T47D (cell line): ENCODE results near the gene CKS1B.
"Not testable (repeated sequence)": the region's sequence is repeated elsewhere in the genome, so short reads cannot be mapped to it uniquely, and the experiment has no call there.

Experiments used
- DNase-seq, 2 experiments: peaks; one replicate each; pipeline versions ENCODE4 v3.0.0 to v3.0.0-alpha.2; 2011 to 2012; ENCODE audit warnings: low read depth in 1 of 2, low spot score in 1 of 2
- JUND ChIP-seq: IDR thresholded peaks from 2 replicates; pipeline ENCODE4 v1.6.1; 2012; ENCODE audit warnings: low read depth
- in situ Hi-C: cut with HindIII; loops from 2 replicates; pipeline ENCODE4 v1.10.0; 2016; ENCODE audit warnings: low sequenced_read_pairs, low pct_unique_long_range_greater_than_20kb

The CKS1B gene

GRCh38 chr1:154988058-154988954, 13.8 kb downstream of the CKS1B start:
- DNase-seq: peak in 1 of 2 experiments; percentile 41
- in situ Hi-C loops: no loop called here
- no peak for TF ChIP-seq JUND

DNA sequence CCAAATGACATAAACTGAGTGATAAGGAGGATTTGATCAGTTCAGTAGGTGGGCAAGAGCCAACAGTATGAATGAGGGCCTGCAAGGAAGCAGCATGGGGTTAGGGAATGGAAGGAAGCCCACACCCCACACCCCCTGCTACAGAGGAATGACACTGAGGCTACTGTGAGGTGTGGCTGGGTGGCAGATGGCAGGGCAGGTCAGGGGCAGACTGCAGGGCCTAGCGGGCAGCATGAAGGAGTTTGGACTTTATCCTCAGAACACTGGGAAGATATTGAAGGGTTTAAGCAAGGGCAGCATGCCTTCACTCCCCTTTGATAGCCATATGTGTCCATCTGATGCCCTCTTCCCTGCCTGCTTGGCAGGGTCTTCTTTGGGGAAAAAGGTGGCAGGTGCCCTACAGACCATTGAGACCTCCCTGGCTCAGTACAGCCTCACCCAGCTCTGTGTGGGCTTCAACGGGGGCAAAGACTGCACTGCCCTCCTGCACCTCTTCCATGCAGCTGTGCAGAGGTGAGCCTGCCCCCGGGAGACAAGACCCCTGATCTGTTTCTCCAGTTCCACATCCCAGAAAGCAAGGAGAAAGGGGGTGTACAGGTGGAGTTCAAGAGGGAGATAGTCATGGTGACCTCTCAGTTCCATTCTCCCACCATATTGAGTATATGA, 14.8 kb downstream of the CKS1B start:
- no peak for TF ChIP-seq JUND
- no peak for DNase-seq
- in situ Hi-C loops: no loop called here

- TF ChIP-seq JUND: no peak
- no peak for DNase-seq
- in situ Hi-C loops: no loop called here
These were observed 15.8 kb downstream of the CKS1B start for GRCh38 chr1:154990276-154990675.

DNA sequence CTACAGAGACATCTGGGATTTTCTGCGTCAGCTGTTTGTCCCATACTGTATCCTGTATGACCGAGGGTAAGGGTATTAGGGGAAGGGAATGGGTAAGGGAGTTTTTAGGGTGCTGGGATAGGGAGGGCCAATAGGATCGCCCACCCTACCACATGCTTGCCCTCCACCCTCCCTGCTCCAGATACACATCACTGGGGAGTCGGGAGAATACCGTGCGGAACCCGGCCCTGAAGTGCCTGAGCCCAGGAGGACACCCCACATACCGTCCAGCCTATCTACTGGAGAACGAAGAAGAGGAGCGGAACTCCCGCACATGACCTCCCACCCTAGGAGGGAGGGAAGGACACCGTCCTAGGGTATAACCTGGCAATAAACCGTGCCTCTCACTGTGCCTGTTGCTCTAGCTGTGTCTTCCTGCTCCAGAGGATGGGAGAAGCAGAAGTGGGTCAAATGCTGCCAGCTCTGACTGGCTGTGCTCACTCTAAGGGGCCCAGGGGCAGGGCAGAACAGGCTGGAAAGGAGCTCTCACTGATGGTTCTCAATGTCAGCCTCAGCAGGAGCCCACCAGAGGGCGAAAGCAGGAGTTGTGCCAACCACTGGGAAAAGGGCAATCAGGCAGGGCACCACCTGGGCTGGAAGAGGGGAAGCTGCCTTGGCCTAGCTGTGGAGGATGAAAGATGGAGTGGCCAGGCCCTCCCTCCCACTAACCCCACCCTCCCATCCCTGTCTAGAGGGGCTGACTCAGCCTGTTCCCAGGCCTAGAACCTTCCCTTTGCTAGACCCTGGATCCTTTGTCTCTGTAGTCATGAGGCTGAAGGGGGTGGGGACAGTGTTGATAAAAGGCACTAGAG, 18.5 kb downstream of the CKS1B start:
- in situ Hi-C loops: no loop called here
- no peak for TF ChIP-seq JUND
- DNase-seq: no peak

DNA sequence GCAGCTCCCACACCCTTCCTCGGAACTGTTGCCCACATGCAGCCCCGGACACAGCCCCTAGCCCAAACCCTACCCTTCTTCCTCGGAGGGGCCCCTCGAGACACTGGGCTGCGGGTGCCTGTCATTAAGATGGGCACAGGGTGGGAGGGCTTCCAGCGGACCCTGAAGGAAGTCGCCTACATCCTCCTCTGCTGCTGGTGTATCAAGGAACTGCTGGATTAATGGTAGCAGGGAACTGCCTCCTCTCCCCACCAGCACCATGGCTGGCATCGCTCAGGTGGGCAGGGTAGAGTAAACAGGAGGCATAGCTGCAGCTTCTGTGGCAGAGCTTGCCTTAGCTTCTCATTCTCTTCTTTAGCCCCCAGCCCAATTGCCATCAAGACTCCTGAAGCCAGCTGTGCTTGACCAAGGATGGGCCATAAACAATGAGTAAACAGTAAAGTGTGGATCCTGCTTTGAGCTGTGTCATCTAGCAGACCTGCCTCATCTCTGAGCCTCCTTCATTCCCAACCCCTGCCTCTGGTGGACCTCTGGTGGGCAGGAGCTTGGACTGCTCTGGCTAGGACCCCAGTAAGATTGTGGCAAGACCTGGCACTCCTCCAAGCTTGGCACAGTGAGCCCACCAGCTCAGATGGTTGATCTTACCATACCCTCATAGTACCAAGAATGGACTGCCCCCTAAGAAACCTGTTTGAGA, 19.2 kb downstream of the CKS1B start, which contains the start of gene LENEP:
Gene LENEP (plus strand): TSS at position 15 of the 697 bp plus-strand sequence. CDS start 22 bp downstream, at position 37.
- no peak for DNase-seq
- TF ChIP-seq JUND: no peak
- in situ Hi-C loops: no loop called here

GRCh38 chr1:154994269-154994587, 19.7 kb downstream of the CKS1B start:
- no peak for TF ChIP-seq JUND
- DNase-seq: no peak
- in situ Hi-C loops: no loop called here

GRCh38 chr1:154994591-154994990, 20.1 kb downstream of the CKS1B start:
- TF ChIP-seq JUND: no peak
- in situ Hi-C loops: no loop called here
- no peak for DNase-seq

DNA sequence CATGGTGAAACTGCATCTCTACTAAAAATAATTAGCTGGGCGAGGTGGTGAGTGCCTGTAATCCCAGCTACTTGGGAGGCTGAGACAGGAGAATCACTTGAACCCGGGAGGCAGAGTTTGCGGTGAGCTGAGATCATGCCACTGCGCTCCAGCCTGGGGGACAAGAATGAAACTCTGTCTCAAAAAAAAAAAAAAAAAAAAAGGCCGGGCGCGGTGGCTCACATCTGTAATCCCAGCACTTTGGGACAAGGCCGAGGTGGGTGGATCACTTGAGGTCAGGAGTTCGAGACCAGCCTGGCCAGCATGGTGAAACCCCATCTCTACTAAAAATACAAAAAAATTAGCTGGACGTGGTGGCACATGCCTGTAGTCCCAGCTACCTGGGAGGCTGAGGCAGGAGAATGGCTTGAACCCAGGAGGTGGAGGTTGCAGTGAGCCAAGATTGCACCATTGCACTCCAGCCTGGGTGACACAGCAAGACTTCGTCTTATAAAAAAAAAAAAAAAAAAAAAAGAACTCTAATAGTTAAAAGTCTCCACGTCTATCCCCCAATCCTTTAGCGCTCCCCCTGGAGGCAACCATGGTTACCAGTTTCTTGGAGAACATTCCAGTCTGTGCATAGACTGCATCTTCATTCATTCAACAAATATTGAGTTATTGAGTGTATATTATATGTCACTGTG, 21.0 kb downstream of the CKS1B start:
- in situ Hi-C loops: not testable (repeated sequence)
- peak in 1 of 2 experiments; percentile 84 for DNase-seq

DNA sequence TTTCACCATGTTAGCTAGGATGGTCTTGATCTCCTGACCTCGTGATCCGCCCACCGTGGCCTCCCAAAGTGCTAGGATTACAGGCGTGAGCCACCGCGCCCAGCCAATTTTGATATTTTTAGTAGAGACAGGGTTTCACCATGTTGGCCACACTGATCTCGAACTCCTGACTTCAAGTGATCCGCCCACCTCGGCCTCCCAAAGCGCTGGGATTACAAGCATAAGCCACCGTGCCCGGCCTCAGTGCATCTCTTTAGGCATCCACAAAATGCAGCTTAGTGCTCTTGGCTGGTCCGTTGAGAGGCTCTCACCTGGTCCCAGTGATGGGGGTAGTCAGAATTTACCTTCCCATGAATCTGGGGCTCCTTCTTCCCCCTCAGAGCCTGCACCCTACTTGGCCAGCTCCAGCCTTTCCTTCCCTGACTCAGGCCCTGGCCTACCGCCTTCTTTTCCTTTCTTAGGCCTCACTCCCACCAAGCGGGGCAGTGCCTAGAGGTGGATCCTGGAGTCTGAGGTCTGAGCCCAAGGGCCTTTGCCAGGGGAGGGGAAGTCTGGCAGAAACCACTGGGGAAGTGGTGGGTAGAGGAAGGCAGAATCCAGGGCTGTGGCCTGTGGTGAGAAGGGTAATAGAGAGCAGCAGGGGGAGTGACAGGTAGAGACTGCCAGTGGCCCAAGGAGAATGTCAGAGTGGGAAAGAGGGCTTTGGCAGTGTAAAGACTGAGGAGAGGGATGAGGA, 22.7 kb downstream of the CKS1B start:
- in situ Hi-C loops: no loop called here
- no peak for TF ChIP-seq JUND
- no peak for DNase-seq

DNA sequence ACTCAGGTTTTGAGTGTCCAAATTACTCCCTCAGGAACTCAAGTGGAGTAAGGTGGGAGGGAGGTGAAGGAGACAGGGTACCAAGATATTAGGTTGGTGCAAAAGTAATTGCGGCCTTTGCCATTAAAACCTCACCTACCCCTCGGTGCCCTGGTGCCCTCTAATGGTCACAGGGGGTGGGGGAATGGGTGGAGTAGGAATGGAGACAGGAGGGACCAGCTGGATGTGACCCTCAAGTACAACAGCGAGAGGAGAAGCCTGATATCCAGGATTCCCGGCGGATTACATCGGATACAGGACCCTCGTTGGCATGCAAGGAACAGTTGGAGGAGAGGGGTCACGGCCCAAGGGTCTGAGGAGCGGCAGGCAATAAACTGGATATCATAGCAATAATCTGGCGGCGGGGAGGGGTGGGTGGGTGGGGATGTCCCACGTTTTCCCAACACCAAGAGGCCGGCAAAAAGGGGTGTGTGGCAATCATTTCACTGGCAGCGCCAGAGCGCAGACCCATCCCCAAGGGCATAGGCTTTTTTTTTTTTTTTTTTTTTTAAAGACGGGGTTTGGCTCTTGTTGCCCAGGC, 23.8 kb downstream of the CKS1B start:
- in situ Hi-C loops: no loop called here
- no peak for TF ChIP-seq JUND
- no peak for DNase-seq
